ENCODE data around the gene ASTN2. TPM values are rescaled to one million over a fixed set of nuclear protein-coding genes. Genes with fewer than 3 reads are reported as not detected.

The ASTN2 gene
- total and polyA plus RNA-seq, 2 donors (not counting 3 experiments of a cell fraction or from before 2014, with no cell fraction given): 1.0 to 1.9 TPM

GRCh38 chr9:117453737-117454136 lies 38.9 kb upstream of the ASTN2 start:
- Histone ChIP-seq H3K36me3 (ENCODE audit: control insufficient read depth in 2 of 2, extremely low read depth in 1 of 2, insufficient read depth in 2 of 2, low read length in 2 of 2) (no peaks in the 10 kb centered on the region), H3K4me2 (ENCODE audit: insufficient read depth, low read length) (no peak overlapping the region), H4K20me1 (replicated peaks; ENCODE audit: control insufficient read depth, extremely low read depth, insufficient read depth, low read length) (no peaks in the 10 kb centered on the region), H3K27ac (ENCODE audit: insufficient read depth, low read depth, low read length) (no peak overlapping the region), H3K4me3 (replicated peaks in 1 of 3; ENCODE audit: insufficient read depth in 1 of 3, low read depth in 1 of 3, low read length in 3 of 3) (no peak overlapping the region), H3K9me1 (replicated peaks; ENCODE audit: control insufficient read depth, extremely low read depth, insufficient read depth, low read length) (no peaks in the 10 kb centered on the region), H3K27me3 (ENCODE audit: control insufficient read depth in 2 of 2, insufficient read depth in 2 of 2, low read length in 2 of 2) (no peaks in the 10 kb centered on the region), H3K9ac (replicated peaks; ENCODE audit: extremely low read depth, insufficient read depth, low read length) (no peak overlapping the region), H2AFZ (ENCODE audit: low read depth, low read length) (no peak overlapping the region), H3K4me1 (ENCODE audit: control insufficient read depth, extremely low read depth, insufficient read depth, low read length) (no peaks in the 10 kb centered on the region), H3K79me2 (ENCODE audit: control insufficient read depth, insufficient read depth, low read length) (no peaks in the 10 kb centered on the region), H3K9me3 (replicated peaks; ENCODE audit: control insufficient read depth, insufficient read depth, low read length) (no peaks in the 10 kb centered on the region)
- CTCF ChIA-PET: no interaction called here
- dilution Hi-C loops (cut with MboI; ENCODE audit: extremely low pct_ligation_motif_present, low sequenced_read_pairs): no loop called here
- no TSS peak for BruUV-seq (replicated peaks)
- POLR2A ChIA-PET: no interaction called here
- intact Hi-C loops (cut with micrococcal nuclease): no loop called here
- TF ChIP-seq POLR2AphosphoS5 (IDR thresholded peaks at IDR 0.05; ENCODE audit: insufficient read depth, low read depth, low read length) (no peak), POLR2A (IDR thresholded peaks at IDR 0.05; ENCODE audit: low read depth, low read length) (no peak), CTCF (IDR thresholded peaks at IDR 0.05; ENCODE audit: extremely low read depth in 1 of 2, insufficient read depth in 1 of 2, low read depth in 1 of 2, low read length in 2 of 2) (no peak), MYC (IDR thresholded peaks at IDR 0.05; ENCODE audit: low read depth, low read length) (no peak), JUN (IDR thresholded peaks at IDR 0.05; ENCODE audit: borderline replicate concordance, insufficient read depth, insufficient read length, low read depth) (no peak), GATA2 (IDR thresholded peaks at IDR 0.05; ENCODE audit: insufficient read depth, insufficient read length, low read depth, low read length) (no peak), EZH2 (IDR thresholded peaks at IDR 0.05; ENCODE audit: borderline replicate concordance, low read depth, low read length, severe bottlenecking) (no peak), FOS (IDR thresholded peaks at IDR 0.05; ENCODE audit: borderline replicate concordance, insufficient read depth, low read length) (no peak)
- TF ChIP-seq, protein P1, sequence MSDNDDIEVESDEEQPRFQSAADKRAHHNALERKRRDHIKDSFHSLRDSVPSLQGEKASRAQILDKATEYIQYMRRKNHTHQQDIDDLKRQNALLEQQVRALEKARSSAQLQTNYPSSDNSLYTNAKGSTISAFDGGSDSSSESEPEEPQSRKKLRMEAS (IDR thresholded peaks at IDR 0.05; ENCODE audit: insufficient read depth, insufficient read length): no peak
- no peak for DNase-seq (ENCODE audit: low read depth, low spot score)
- no peak for FAIRE-seq

Measured in endothelial cell of umbilical vein (primary cell).